Neural cell (in vitro differentiated cells): ENCODE measurements around the gene GSG1L. TPM values are rescaled to one million over a fixed set of nuclear protein-coding genes. Genes with fewer than 3 reads are reported as not detected.

ENCODE experiments used
- H2AFZ ChIP-seq: fragments of 200-600, 300-800 bp; sonication (generic), shearing (Covaris generic); 2 replicates; pipeline ENCODE4 v1.6.0; 2014; ENCODE audit warnings: low read depth, mild to moderate bottlenecking, antibody characterized with exemption, low read length, moderate library complexity
- H3F3A ChIP-seq: fragments of 200-600 bp; shearing (Covaris generic); 2 replicates; pipeline ENCODE4 v1.6.1; 2016; ENCODE audit warnings: mild to moderate bottlenecking, moderate library complexity, mixed read lengths, antibody characterized with exemption, low read length; ENCODE audit not compliant: insufficient read depth, poor library complexity, severe bottlenecking
- H3K27ac ChIP-seq: fragments of 200-600, 300-800 bp; sonication (generic), shearing (Covaris generic); 2 replicates; pipeline ENCODE4 v1.5.1; 2014; ENCODE audit warnings: mild to moderate bottlenecking, low read length, moderate library complexity
- H3K27me3 ChIP-seq: fragments of 300-800, 200-600 bp; sonication (generic), shearing (Covaris generic); 2 replicates; pipeline ENCODE4 v1.6.0; 2014; ENCODE audit warnings: mild to moderate bottlenecking, low read depth, low read length, moderate library complexity; ENCODE audit not compliant: insufficient read depth
- H3K36me3 ChIP-seq: fragments of 300-800, 200-600 bp; sonication (generic), shearing (Covaris generic); 2 replicates; pipeline ENCODE4 v1.5.1; 2014; ENCODE audit warnings: mild to moderate bottlenecking, antibody characterized with exemption, low read length, moderate library complexity; ENCODE audit not compliant: insufficient read depth
- H3K4me2 ChIP-seq: fragments of 300-800, 200-600 bp; sonication (generic), shearing (Covaris generic); 2 replicates; pipeline ENCODE4 v1.6.0; 2014; ENCODE audit warnings: mild to moderate bottlenecking, low read length
- H3K4me3 ChIP-seq: fragments of 300-800, 200-600 bp; sonication (generic), shearing (Covaris generic); 2 replicates; pipeline ENCODE4 v1.5.1; 2014; ENCODE audit warnings: mild to moderate bottlenecking, low read length, moderate library complexity
- H3K79me2 ChIP-seq: fragments of 200-600 bp; shearing (Covaris generic); replicated peaks from 2 replicates; pipeline ENCODE4 v1.6.0; 2014; ENCODE audit warnings: mild to moderate bottlenecking, low read length, moderate library complexity; ENCODE audit not compliant: insufficient read depth
- H3K9ac ChIP-seq: fragments of 300-800, 200-600 bp; sonication (generic), shearing (Covaris generic); 2 replicates; pipeline ENCODE4 v1.6.1; 2016; ENCODE audit warnings: mild to moderate bottlenecking, low read length, mixed read lengths
- H3K9me2 ChIP-seq: fragments of 200-600 bp; shearing (Covaris generic); 2 replicates; pipeline ENCODE4 v1.6.1; 2016; ENCODE audit warnings: mild to moderate bottlenecking, low read length, mixed read lengths; ENCODE audit not compliant: insufficient read depth
- H3K9me3 ChIP-seq: fragments of 200-600, 300-800 bp; sonication (generic), shearing (Covaris generic); 2 replicates; pipeline ENCODE4 v1.6.1; 2016; ENCODE audit warnings: mild to moderate bottlenecking, mixed run types, low read length, moderate library complexity, mixed read lengths
- H4K20me1 ChIP-seq: fragments of 200-600 bp; shearing (Covaris generic); 2 replicates; pipeline ENCODE4 v1.6.1; 2016; ENCODE audit warnings: mild to moderate bottlenecking, mixed run types; ENCODE audit not compliant: insufficient read depth
- EP300 ChIP-seq: fragments of 450-650 bp; conservative IDR thresholded peaks from 2 replicates; pipeline ENCODE4 v1.6.1; 2014; ENCODE audit warnings: antibody characterized with exemption, mild to moderate bottlenecking, moderate library complexity; ENCODE audit not compliant: poor library complexity, severe bottlenecking
- EZH2 ChIP-seq: fragments of 200-600, 300-800 bp; shearing (Covaris generic), sonication (generic); IDR thresholded peaks from 2 replicates; pipeline ENCODE4 v1.6.1; 2014; ENCODE audit warnings: antibody characterized with exemption, low read length, borderline replicate concordance, mild to moderate bottlenecking; ENCODE audit not compliant: insufficient read depth, poor library complexity, severe bottlenecking
- MXI1 ChIP-seq: fragments of 450-650 bp; conservative IDR thresholded peaks from 2 replicates; pipeline ENCODE4 v1.6.1; 2014; ENCODE audit warnings: antibody characterized with exemption, mild to moderate bottlenecking; ENCODE audit not compliant: poor library complexity, severe bottlenecking
- POLR2AphosphoS5 ChIP-seq: IDR thresholded peaks from 2 replicates; pipeline ENCODE4 v1.6.1; 2012
- RAD21 ChIP-seq: fragments of 450-650 bp; conservative IDR thresholded peaks from 2 replicates; pipeline ENCODE4 v1.6.1; 2014; ENCODE audit warnings: antibody characterized with exemption, mild to moderate bottlenecking, moderate library complexity
- SMC3 ChIP-seq: fragments of 450-650 bp; conservative IDR thresholded peaks from 2 replicates; pipeline ENCODE4 v1.6.1; 2014; ENCODE audit warnings: antibody characterized with exemption, mild to moderate bottlenecking, moderate library complexity; ENCODE audit not compliant: poor library complexity
- TAF1 ChIP-seq: IDR thresholded peaks from 2 replicates; pipeline ENCODE4 v1.6.1; 2012; ENCODE audit warnings: low read depth
- polyA plus RNA-seq: library from polyadenylated mRNA; depleted of rRNA; stranded (reverse); fragments of >200 nt; gene quantifications from 2 replicates; pipeline ENCODE4 v1.2.3, GENCODE V29; 2014
- TF ChIP-seq, protein P1 (sequence below): fragments of 450-650 bp; IDR thresholded peaks from 2 replicates; pipeline ENCODE4 v1.5.1; 2014; ENCODE audit warnings: antibody characterized with exemption, mild to moderate bottlenecking, moderate library complexity; ENCODE audit not compliant: poor library complexity, severe bottlenecking
- TF ChIP-seq, protein P2 (sequence below): IDR thresholded peaks from 2 replicates; pipeline ENCODE4 v1.6.1; 2012; ENCODE audit warnings: borderline replicate concordance

The GSG1L gene
- polyA plus RNA-seq, 1 donor from 2014 or later, result 0.85 TPM

DNA sequence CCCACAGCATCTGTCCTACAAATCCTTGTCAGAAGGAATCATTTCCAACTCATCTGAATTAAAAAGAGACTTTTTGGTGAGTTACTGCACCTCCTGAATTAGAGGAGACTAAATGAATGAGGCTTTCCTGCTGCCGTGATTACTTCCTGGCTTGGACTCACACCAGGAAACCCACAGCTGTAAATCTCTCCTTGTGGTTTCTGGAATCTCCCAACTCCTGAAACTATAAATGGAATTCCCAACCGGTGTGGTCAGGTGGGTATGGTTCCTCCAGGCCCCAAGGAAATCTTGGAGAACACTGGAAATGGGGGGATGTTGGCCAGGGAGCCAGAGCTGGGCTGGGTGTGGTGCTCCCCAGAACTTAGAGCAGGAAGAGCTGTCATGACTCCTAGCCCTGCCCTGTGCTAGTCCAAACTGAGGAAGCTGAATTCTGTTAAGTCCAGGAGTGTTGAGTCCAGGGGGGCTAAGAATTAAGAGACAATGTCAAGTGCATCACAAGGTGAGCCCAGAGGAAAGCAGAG is 216.4 kb downstream of the GSG1L start:
- Histone ChIP-seq H3K27ac (no peak overlapping the region), H3K27me3 (no peaks in the 10 kb centered on the region), H3K9me2 (no peaks in the 10 kb centered on the region), H3K79me2 (no peaks in the 10 kb centered on the region), H3K9me3 (no peaks in the 10 kb centered on the region), H2AFZ (no peak overlapping the region), H4K20me1 (no peaks in the 10 kb centered on the region), H3K9ac (no peak overlapping the region), H3K4me2 (no peak overlapping the region), H3K4me3 (no peak overlapping the region), H3K36me3 (no peaks in the 10 kb centered on the region), H3F3A (no peaks in the 10 kb centered on the region)
- no peak for TF ChIP-seq EP300
- TF ChIP-seq RAD21, result no peak
- TF ChIP-seq EZH2, result no peak
- no peak for TF ChIP-seq MXI1
- TF ChIP-seq, protein P1, sequence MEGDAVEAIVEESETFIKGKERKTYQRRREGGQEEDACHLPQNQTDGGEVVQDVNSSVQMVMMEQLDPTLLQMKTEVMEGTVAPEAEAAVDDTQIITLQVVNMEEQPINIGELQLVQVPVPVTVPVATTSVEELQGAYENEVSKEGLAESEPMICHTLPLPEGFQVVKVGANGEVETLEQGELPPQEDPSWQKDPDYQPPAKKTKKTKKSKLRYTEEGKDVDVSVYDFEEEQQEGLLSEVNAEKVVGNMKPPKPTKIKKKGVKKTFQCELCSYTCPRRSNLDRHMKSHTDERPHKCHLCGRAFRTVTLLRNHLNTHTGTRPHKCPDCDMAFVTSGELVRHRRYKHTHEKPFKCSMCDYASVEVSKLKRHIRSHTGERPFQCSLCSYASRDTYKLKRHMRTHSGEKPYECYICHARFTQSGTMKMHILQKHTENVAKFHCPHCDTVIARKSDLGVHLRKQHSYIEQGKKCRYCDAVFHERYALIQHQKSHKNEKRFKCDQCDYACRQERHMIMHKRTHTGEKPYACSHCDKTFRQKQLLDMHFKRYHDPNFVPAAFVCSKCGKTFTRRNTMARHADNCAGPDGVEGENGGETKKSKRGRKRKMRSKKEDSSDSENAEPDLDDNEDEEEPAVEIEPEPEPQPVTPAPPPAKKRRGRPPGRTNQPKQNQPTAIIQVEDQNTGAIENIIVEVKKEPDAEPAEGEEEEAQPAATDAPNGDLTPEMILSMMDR, result no peak
- no peak for TF ChIP-seq POLR2AphosphoS5
- TF ChIP-seq TAF1, result no peak
- no peak for TF ChIP-seq SMC3
- TF ChIP-seq, protein P2, sequence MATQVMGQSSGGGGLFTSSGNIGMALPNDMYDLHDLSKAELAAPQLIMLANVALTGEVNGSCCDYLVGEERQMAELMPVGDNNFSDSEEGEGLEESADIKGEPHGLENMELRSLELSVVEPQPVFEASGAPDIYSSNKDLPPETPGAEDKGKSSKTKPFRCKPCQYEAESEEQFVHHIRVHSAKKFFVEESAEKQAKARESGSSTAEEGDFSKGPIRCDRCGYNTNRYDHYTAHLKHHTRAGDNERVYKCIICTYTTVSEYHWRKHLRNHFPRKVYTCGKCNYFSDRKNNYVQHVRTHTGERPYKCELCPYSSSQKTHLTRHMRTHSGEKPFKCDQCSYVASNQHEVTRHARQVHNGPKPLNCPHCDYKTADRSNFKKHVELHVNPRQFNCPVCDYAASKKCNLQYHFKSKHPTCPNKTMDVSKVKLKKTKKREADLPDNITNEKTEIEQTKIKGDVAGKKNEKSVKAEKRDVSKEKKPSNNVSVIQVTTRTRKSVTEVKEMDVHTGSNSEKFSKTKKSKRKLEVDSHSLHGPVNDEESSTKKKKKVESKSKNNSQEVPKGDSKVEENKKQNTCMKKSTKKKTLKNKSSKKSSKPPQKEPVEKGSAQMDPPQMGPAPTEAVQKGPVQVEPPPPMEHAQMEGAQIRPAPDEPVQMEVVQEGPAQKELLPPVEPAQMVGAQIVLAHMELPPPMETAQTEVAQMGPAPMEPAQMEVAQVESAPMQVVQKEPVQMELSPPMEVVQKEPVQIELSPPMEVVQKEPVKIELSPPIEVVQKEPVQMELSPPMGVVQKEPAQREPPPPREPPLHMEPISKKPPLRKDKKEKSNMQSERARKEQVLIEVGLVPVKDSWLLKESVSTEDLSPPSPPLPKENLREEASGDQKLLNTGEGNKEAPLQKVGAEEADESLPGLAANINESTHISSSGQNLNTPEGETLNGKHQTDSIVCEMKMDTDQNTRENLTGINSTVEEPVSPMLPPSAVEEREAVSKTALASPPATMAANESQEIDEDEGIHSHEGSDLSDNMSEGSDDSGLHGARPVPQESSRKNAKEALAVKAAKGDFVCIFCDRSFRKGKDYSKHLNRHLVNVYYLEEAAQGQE, result no peak

DNA sequence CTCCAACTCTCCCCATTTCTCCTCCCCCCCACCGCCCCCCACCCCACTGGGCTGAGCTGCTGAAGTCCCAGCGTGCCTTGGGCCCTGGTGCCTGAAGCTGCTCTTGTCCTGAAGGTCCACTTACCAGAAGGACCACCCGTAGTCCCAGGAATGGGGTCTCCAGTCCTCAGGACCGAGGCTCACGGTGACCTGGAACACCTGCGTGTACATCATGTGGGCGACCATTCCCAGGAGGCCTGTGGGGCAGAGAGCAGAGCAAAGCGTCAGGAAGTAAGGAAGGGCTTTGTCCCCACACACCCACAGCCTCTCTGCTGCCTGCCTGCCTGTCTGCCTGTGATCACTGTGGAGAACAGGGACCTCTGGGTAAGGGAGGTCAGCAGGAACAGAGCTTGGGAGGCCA is 218.7 kb downstream of the GSG1L start:
- Histone ChIP-seq H3K27me3 (no peaks in the 10 kb centered on the region), H3K9ac (no peak overlapping the region), H3K4me3 (no peak overlapping the region), H3K27ac (no peak overlapping the region), H3K4me2 (no peak overlapping the region), H3K9me2 (no peaks in the 10 kb centered on the region), H3K79me2 (no peaks in the 10 kb centered on the region), H3K36me3 (no peaks in the 10 kb centered on the region), H4K20me1 (no peaks in the 10 kb centered on the region), H3K9me3 (no peaks in the 10 kb centered on the region), H3F3A (no peaks in the 10 kb centered on the region), H2AFZ (no peak overlapping the region)
- TF ChIP-seq MXI1 (no peak), RAD21 (no peak), EP300 (no peak), SMC3 (no peak), POLR2AphosphoS5 (no peak), EZH2 (no peak)
- TF ChIP-seq, protein P2, result no peak
- TF ChIP-seq, protein P1, result no peak
